ENCODE results near the gene MOSPD2. TPM values are rescaled to one million over a fixed set of nuclear protein-coding genes. Genes with fewer than 3 reads are reported as not detected.

Gene MOSPD2
- total and polyA plus RNA-seq, 2 donors (not counting 3 experiments of a cell fraction or from before 2014, with no cell fraction given) = 4.9 to 14.9 TPM

GRCh38 chrX:14873676-14874049 lies 442 bp downstream of the MOSPD2 start:
- DNase-seq (ENCODE audit: low read depth, low spot score) (no peak), FAIRE-seq (no peak)
- Histone ChIP-seq H3K79me2 (ENCODE audit: control insufficient read depth, insufficient read depth, low read length) (peaks cover 35% of the 10 kb centered on the region), H3K4me1 (ENCODE audit: control insufficient read depth, extremely low read depth, insufficient read depth, low read length) (peaks cover 9% of the 10 kb centered on the region), H3K9ac (replicated peaks; ENCODE audit: extremely low read depth, insufficient read depth, low read length) (peak overlapping the region; percentile 93), H3K36me3 (ENCODE audit: control insufficient read depth in 2 of 2, extremely low read depth in 1 of 2, insufficient read depth in 2 of 2, low read length in 2 of 2) (no peaks in the 10 kb centered on the region), H3K4me2 (ENCODE audit: insufficient read depth, low read length) (peak overlapping the region; percentile 87), H3K4me3 (replicated peaks in 1 of 3; ENCODE audit: insufficient read depth in 1 of 3, low read depth in 1 of 3, low read length in 3 of 3) (peak overlapping the region; percentile 69 to 94 (median 88)), H4K20me1 (replicated peaks; ENCODE audit: control insufficient read depth, extremely low read depth, insufficient read depth, low read length) (no peaks in the 10 kb centered on the region), H2AFZ (ENCODE audit: low read depth, low read length) (peak overlapping the region; percentile 70), H3K9me1 (replicated peaks; ENCODE audit: control insufficient read depth, extremely low read depth, insufficient read depth, low read length) (no peaks in the 10 kb centered on the region), H3K27me3 (ENCODE audit: control insufficient read depth in 2 of 2, insufficient read depth in 2 of 2, low read length in 2 of 2) (no peaks in the 10 kb centered on the region), H3K9me3 (replicated peaks; ENCODE audit: control insufficient read depth, insufficient read depth, low read length) (no peaks in the 10 kb centered on the region), H3K27ac (ENCODE audit: insufficient read depth, low read depth, low read length) (peak overlapping the region; percentile 69)
- TSS peak; percentile 47 for BruUV-seq (replicated peaks)
- ChIA-PET CTCF (no interaction called here), POLR2A (no interaction called here)
- dilution Hi-C loops (cut with MboI; ENCODE audit: extremely low pct_ligation_motif_present, low sequenced_read_pairs) = no loop called here
- TF ChIP-seq POLR2A (IDR thresholded peaks at IDR 0.05; ENCODE audit: low read depth, low read length) = no peak
- TF ChIP-seq POLR2AphosphoS5 (IDR thresholded peaks at IDR 0.05; ENCODE audit: insufficient read depth, low read depth, low read length) = no peak
- no peak for TF ChIP-seq GATA2 (IDR thresholded peaks at IDR 0.05; ENCODE audit: insufficient read depth, insufficient read length, low read depth, low read length)
- TF ChIP-seq FOS (IDR thresholded peaks at IDR 0.05; ENCODE audit: borderline replicate concordance, insufficient read depth, low read length) = no peak
- no peak for TF ChIP-seq MAX (IDR thresholded peaks at IDR 0.05; ENCODE audit: insufficient read depth, insufficient read length)
- TF ChIP-seq JUN (IDR thresholded peaks at IDR 0.05; ENCODE audit: borderline replicate concordance, insufficient read depth, insufficient read length, low read depth) = no peak
- TF ChIP-seq MYC (IDR thresholded peaks at IDR 0.05; ENCODE audit: low read depth, low read length) = no peak
- TF ChIP-seq EZH2 (IDR thresholded peaks at IDR 0.05; ENCODE audit: borderline replicate concordance, low read depth, low read length, severe bottlenecking) = no peak
- TF ChIP-seq CTCF (IDR thresholded peaks at IDR 0.05; ENCODE audit: extremely low read depth in 1 of 2, insufficient read depth in 1 of 2, low read depth in 1 of 2, low read length in 2 of 2) = no peak
- intact Hi-C loops (cut with micrococcal nuclease) = loop anchor here (1.0 to 10.0 kb wide), 5 partner anchors 17 to 1919 kb away; no protein-coding TSS in a partner anchor

All from endothelial cell of umbilical vein (primary cell).